ENCODE data around the gene TNFRSF13B. TPM values are rescaled to one million over a fixed set of nuclear protein-coding genes. Genes with fewer than 3 reads are reported as not detected.

The TNFRSF13B gene
- total RNA-seq, 1 experiment from 2014 or later = not detected

DNA sequence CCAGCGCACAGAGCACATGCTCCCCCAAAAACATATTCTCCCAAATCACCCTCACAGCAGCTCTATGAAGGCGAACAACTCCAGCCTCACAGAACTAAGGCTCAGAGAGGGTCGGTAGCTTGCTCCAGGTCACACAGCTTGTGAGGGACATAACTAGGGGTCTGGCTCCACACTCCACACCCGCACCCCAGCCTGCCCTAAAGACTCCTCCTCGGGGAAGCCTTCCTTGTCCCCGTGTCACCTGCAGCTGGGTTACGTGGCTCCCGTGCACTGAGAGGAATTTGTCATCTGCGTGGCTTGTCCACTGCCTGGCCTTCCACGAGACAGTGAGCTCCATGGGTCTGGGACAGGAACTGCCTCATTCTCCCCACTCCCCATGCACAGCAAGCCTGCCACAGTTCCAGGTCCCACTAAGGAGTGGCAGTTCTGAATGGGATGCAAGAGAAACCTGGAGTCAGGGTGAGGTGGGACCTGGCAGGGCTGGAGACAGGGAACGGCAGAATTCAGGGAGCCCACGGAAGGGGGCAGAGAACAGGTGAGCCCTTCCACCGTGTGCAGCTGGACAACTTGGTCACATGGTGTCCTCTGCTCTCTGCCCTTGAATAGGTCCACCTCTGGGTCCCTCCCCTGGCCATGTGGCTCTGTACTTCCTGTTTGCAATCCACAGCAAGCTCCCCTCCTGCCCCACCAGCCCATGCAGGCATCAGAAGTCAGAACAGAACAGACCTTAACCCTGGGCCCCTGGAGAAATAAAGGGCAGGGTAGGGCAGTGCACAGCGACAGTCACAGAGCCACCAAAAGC, 27.4 kb downstream of the TNFRSF13B start:
- Histone ChIP-seq H4K20me1 (ENCODE audit: insufficient read depth) (no peaks in the 10 kb centered on the region), H3K4me3 (replicated peaks in 1 of 2; ENCODE audit: low read depth in 1 of 2, low read length in 2 of 2) (no peak overlapping the region), H3K9me3 (ENCODE audit: control insufficient read depth in 1 of 2, insufficient read depth in 1 of 2, low read depth in 1 of 2, low read length in 2 of 2) (no peaks in the 10 kb centered on the region), H3K79me2 (ENCODE audit: insufficient read depth, low read length) (no peaks in the 10 kb centered on the region), H3K27ac (ENCODE audit: low read depth, low read length) (no peak overlapping the region), H3K36me3 (ENCODE audit: control insufficient read depth in 1 of 2, insufficient read depth in 2 of 2, low read length in 2 of 2) (no peaks in the 10 kb centered on the region), H3K9ac (ENCODE audit: low read length) (no peak overlapping the region), H3K9me2 (ENCODE audit: insufficient read depth) (no peaks in the 10 kb centered on the region), H3K4me2 (ENCODE audit: low read length) (no peak overlapping the region), H2AFZ (ENCODE audit: low read depth, low read length, poor library complexity, severe bottlenecking) (no peak overlapping the region), H3K27me3 (ENCODE audit: insufficient read depth, low read length) (no peaks in the 10 kb centered on the region), H3K4me1 (ENCODE audit: control insufficient read depth in 1 of 2, insufficient read depth in 2 of 2, low read length in 2 of 2) (peaks cover 2 to 14% of the 10 kb centered on the region in 2 experiments; a peak in 3 of 4 replicates)
- ChIA-PET CTCF (no interaction called here), POLR2A (no interaction called here), RAD21 (ENCODE audit: low non-redundant PET in 1 of 2, low total read pairs in 2 of 2, uncharacterized antibody in 2 of 2, unreplicated experiment in 2 of 2) (no interaction called here)
- no peak for TF ChIP-seq SRF (IDR thresholded peaks at IDR 0.05; ENCODE audit: low read depth)
- no peak for TF ChIP-seq SP1 (IDR thresholded peaks at IDR 0.05; ENCODE audit: low read depth)
- TF ChIP-seq TCF7L2 (IDR thresholded peaks at IDR 0.05; ENCODE audit: borderline replicate concordance, extremely low read depth, insufficient read depth, insufficient read length) = no peak
- TF ChIP-seq JUND (IDR thresholded peaks at IDR 0.05) = no peak
- TF ChIP-seq, protein P1, sequence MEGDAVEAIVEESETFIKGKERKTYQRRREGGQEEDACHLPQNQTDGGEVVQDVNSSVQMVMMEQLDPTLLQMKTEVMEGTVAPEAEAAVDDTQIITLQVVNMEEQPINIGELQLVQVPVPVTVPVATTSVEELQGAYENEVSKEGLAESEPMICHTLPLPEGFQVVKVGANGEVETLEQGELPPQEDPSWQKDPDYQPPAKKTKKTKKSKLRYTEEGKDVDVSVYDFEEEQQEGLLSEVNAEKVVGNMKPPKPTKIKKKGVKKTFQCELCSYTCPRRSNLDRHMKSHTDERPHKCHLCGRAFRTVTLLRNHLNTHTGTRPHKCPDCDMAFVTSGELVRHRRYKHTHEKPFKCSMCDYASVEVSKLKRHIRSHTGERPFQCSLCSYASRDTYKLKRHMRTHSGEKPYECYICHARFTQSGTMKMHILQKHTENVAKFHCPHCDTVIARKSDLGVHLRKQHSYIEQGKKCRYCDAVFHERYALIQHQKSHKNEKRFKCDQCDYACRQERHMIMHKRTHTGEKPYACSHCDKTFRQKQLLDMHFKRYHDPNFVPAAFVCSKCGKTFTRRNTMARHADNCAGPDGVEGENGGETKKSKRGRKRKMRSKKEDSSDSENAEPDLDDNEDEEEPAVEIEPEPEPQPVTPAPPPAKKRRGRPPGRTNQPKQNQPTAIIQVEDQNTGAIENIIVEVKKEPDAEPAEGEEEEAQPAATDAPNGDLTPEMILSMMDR (IDR thresholded peaks at IDR 0.05 in 2 of 3, conservative IDR thresholded peaks at IDR 0.05 in 1 of 3; ENCODE audit: borderline replicate concordance in 1 of 3, insufficient read depth in 1 of 3, low read depth in 2 of 3, low read length in 2 of 3) = no peak
- no peak for TF ChIP-seq EGR1 (IDR thresholded peaks at IDR 0.05; ENCODE audit: low read depth)
- TF ChIP-seq SIN3A (IDR thresholded peaks at IDR 0.05; ENCODE audit: low read depth) = no peak
- no peak for TF ChIP-seq RAD21 (IDR thresholded peaks at IDR 0.05; ENCODE audit: low read depth)
- TF ChIP-seq CEBPB (IDR thresholded peaks at IDR 0.05; ENCODE audit: low read depth) = no peak
- no peak for TF ChIP-seq ZNF274 (IDR thresholded peaks at IDR 0.05; ENCODE audit: low read depth, low read length)
- no peak for TF ChIP-seq POLR2A (IDR thresholded peaks at IDR 0.05; ENCODE audit: borderline replicate concordance, extremely low read depth, insufficient read depth, insufficient read length)
- no peak for TF ChIP-seq ELF1 (IDR thresholded peaks at IDR 0.05; ENCODE audit: borderline replicate concordance, low read depth)
- no peak for TF ChIP-seq FOSL1 (IDR thresholded peaks at IDR 0.05; ENCODE audit: low read depth)
- no peak for TF ChIP-seq EZH2 (IDR thresholded peaks at IDR 0.05)
- TF ChIP-seq, protein P2, sequence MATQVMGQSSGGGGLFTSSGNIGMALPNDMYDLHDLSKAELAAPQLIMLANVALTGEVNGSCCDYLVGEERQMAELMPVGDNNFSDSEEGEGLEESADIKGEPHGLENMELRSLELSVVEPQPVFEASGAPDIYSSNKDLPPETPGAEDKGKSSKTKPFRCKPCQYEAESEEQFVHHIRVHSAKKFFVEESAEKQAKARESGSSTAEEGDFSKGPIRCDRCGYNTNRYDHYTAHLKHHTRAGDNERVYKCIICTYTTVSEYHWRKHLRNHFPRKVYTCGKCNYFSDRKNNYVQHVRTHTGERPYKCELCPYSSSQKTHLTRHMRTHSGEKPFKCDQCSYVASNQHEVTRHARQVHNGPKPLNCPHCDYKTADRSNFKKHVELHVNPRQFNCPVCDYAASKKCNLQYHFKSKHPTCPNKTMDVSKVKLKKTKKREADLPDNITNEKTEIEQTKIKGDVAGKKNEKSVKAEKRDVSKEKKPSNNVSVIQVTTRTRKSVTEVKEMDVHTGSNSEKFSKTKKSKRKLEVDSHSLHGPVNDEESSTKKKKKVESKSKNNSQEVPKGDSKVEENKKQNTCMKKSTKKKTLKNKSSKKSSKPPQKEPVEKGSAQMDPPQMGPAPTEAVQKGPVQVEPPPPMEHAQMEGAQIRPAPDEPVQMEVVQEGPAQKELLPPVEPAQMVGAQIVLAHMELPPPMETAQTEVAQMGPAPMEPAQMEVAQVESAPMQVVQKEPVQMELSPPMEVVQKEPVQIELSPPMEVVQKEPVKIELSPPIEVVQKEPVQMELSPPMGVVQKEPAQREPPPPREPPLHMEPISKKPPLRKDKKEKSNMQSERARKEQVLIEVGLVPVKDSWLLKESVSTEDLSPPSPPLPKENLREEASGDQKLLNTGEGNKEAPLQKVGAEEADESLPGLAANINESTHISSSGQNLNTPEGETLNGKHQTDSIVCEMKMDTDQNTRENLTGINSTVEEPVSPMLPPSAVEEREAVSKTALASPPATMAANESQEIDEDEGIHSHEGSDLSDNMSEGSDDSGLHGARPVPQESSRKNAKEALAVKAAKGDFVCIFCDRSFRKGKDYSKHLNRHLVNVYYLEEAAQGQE (IDR thresholded peaks at IDR 0.05; ENCODE audit: low read depth) = no peak
- no peak for TF ChIP-seq EZH2phosphoT487 (IDR thresholded peaks at IDR 0.05; ENCODE audit: borderline replicate concordance)
- no peak for TF ChIP-seq POLR2AphosphoS5 (IDR thresholded peaks at IDR 0.05; ENCODE audit: low read depth, low read length)
- TF ChIP-seq, protein P3, sequence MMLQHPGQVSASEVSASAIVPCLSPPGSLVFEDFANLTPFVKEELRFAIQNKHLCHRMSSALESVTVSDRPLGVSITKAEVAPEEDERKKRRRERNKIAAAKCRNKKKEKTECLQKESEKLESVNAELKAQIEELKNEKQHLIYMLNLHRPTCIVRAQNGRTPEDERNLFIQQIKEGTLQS (IDR thresholded peaks at IDR 0.05) = no peak
- TF ChIP-seq, protein P4, sequence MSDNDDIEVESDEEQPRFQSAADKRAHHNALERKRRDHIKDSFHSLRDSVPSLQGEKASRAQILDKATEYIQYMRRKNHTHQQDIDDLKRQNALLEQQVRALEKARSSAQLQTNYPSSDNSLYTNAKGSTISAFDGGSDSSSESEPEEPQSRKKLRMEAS (IDR thresholded peaks at IDR 0.05) = no peak
- BruUV-seq (replicated peaks) = no TSS peak
- ATAC-seq (no peak), DNase-seq (ENCODE audit: low read depth, low spot score) (no peak)
- intact Hi-C loops (cut with micrococcal nuclease) = no loop called here
